Ecto neural progenitor cell (in vitro differentiated cells): ENCODE results near the gene GAB3.

Experiments used
- DNase-seq: peaks from one replicate; pipeline ENCODE4 v3.0.0-alpha.2; 2018; ENCODE audit warnings: low spot score

GAB3 gene

DNA sequence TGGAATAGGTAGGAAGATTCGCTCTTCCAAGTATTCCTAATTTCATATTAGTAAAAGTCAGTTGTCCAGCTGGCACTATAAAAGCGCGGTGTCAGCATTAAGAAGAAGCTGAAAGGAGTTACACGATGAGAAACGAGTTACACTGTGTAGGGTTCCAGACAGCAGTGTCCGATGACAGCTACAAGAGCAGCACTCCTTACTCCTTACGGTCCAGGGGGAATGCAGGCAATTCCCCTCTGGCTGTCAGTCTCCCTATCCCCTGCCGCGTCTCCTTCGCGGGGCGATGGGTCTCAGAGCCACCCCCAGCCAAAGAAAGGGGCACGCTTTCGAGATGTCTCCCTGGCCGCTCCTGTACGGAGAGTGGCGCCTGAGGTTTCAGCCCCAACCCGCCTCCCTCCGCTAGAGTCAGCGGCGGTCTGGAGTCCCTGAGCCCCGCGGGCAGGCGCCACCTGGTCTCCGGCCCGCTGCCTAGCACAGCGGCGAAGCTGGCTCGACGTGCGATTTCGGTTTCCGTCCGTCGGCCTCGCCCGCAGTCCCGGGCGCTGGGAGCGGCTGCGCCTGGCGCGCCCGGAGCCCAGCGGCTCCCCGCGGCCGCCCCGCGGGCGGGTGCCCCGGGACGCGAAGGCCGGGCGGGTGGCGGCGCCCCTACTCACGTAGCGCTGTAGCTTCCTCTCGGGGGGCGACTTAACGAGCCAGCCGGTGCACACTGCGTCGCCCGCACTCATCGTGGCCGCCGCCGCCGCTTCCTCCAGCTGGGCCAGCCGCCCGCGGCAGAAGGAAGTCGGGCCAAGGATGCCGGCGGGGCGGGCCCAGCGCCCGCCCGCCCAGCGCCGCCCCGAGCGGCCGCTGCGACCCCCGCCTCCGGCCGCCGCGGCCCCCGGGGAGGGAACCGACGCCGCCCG is at the start of gene GAB3:
Gene GAB3, minus strand, starts transcription at position 777 of the 902 bp plus-strand sequence. Its CDS starts 52 bp downstream, at position 725.
- peak; percentile 55 for DNase-seq

GRCh38 chrX:154799556-154800348 is 48.9 kb upstream of the GAB3 start:
- DNase-seq = peak; percentile 59

DNA sequence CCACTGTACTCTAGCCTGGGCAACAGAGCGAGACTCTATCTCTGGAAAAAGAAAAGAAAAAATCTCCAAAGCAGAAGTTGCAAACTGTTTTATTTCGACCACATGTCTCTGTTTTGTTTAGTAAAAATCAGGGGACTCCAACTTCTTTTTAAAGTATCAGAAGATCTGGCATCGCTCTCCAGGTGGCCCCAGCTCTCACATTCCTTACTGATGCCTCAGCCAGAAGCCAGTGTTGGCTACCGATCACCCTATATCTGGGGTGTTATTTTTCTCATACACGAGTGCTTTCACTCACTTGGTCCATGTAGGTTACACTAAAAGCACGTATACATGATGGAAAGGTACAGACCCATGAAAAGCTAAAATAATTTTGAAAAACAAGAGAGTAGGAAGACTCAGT is 46.1 kb upstream of the GAB3 start:
- no peak for DNase-seq

DNA sequence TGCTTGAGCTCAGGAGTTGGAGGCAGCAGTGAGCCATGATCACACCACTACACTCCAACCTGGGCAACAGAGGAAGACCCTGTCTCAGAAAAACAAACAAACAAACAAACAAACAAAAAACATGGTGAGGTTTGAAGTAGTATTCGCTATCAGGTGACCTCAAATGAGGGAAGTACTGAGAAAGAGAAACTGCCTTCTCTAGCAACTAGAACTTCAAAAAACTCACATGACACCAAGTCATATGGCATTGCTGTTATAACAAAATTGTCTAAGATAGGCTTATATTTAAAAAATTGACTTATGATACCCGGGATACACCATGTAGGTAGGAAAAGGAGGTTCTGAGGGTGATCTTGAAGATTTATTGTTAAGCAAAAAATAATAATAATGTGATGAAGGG is 44.1 kb upstream of the GAB3 start:
- DNase-seq = no peak

DNA sequence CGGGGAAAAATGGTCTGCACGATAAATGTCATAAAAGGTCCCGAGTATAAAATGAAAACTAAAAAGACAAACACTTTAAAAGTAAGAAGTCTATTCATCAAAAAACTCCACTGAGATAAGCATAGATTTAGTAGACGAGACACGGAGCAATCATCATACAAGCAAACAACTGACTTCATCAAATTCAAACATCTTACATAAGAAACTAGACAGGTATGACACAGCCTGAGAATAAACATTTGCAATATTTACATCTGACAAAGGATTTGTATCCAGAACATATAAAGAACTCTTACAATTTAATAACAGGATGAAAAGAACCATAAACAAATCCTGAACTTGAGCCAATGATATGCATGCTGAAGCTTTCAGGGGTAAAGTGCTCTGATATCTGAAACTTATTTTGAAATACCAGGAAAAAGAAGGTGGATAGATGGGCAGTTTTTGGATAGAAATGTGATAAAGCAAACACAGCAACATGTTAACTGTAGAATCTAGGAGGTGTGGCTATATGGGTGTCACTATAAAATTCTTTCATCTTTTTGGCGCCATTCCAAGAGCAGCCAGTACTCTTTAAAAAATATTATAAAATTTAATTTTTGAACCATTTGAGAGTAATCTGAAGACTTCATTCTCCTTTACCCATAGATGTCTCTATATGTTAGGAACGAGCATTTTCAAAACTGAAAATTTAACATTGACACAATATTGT is 42.4 kb upstream of the GAB3 start:
- DNase-seq = no peak

- DNase-seq = no peak
These were observed 41.1 kb upstream of the GAB3 start for GRCh38 chrX:154791939-154792338.

DNA sequence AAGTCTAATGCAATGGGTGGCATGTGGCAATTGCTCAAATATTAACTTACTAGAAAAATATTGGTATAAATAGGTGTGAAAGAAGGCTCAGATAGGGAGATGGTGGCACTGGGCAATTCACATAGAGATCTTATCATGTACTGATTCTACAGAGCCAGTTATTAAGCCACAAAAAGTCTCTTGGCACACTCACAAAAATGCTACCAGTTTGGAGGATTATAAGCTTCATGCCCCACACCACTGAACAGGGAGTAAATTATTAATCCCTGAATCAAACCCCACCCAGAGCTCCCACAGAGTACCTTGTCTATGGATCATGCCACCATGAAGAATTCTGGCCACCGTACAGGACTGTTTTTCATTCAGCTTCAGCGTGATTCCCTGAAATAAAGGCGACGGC is 40.6 kb upstream of the GAB3 start:
- DNase-seq = no peak

DNA sequence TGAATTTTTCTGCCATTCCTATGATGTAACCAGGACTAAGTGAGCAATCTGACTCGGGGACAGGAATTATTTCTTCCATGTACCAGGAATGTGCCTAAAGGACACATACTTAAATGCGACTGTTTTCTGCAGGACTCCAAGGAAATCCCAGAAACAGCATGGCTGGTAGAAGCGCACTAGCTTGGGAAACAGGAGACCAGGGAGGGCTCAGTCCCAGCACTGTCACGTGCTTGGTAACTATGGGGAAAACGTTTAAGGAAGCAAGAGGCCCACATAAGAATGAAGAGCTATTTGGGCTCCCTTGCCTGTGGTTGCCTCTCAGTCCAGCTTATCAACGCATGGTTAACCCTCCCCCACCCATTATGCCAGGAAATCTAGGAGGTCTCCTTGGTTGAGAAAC is 34.8 kb upstream of the GAB3 start:
- DNase-seq = no peak

- DNase-seq = no peak
These were observed 33.5 kb upstream of the GAB3 start for GRCh38 chrX:154784149-154784995.

DNA sequence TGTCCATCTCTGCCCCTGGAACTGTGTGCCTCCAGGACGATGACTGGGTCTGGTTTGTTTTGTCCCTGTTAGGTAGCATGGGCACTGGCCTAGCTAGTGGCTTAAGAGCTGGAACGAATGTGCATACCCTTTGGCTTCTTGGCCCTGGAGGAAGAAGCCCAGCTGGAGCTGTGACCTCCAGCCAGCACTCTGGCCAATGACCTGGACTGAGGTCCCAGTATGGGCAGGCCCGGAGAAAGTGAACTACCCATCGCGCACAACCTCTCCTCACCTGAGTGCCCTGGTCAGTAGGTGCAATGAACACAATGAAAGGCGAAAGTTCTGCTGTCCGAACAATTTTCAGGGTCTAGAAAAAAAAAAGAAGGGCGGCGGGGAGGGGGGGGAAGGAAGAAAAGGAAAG is 30.1 kb upstream of the GAB3 start:
- DNase-seq = no peak

DNA sequence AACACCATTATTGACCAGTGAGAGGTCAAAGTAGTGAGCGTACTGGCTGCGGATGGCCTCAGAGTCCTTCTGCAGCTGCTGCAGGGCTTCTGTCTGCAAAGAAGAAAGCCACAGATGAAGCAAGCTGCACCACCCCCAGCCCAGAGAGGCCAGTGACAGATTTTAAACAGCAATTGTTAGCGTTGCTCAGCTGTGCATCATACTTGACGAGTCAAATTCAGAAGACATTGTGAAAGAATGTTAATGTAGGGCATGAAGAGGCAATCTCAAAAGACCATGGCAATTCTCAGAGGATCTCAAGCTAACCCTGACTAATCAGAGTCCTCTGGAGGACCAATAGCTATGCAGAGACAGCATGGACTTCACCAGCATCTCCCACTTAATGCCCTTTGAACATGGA is 28.4 kb upstream of the GAB3 start:
- no peak for DNase-seq

DNA sequence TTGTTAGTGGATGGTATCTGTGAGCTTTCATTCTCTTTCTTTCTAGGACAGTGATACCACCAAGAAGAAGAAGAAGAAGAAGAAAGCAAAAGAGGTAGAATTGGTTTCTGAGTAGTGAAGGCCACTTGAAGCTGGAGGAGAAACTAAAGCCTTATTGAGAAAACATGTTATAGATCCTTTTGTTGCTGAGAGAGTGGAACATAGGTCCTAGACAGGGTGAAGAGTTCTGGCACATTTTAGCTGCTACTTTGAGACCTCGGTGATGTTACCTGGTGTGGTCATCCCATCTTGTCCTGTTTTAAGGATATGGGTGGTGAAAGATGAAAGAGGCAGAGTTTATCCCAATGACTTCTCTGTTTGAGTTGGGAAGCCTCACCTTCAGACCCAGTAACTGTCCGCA is 25.9 kb upstream of the GAB3 start:
- no peak for DNase-seq

DNA sequence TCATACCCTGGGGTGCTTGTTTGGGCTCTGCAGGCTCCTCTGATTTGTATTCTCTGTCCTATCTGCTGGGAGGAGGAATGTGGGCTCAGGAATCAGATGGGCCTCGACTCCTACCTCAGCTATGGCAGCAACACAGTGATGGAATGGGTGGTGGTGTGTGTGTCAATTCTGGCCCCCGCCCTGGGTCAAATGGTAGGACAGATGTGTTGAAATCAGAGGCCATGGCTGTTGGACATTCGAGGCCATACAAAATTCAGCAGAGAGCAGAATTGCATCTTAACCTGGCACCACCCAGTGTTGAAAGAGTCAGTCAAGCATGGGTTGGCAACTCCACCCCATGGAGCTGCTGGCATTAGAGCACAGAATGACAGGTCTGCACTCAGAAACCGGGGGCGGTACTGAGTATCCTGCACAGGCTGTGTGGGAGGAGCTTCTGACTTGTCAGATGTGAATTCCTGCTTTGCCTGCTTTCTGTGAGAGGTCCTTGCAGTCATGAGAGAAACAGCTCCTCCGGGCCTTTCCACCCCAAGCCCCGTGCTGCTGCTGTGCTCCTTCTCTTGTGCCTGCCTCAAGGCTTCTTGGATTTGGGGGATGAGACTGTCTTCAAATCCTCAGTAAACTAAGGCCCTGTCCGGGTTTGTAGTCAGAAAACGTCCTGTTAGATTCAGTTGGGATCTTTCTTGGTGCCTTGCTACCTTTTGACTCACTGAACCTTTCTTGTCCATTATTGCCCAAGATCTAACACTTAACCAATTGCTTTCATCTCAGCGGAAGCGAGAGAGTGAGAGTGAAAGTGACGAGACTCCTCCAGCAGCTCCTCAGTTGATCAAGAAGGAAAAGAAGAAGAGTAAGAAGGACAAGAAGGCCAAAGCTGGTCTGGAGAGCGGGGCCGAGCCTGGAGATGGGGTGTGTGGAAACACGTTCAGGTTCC is 24.8 kb upstream of the GAB3 start:
- DNase-seq = no peak

- no peak for DNase-seq
These were observed 23.7 kb upstream of the GAB3 start for GRCh38 chrX:154774622-154775021.

- peak; percentile 94 for DNase-seq
These were observed 11.8 kb upstream of the GAB3 start, which contains the start of gene DKC1 for GRCh38 chrX:154762537-154763296. Gene DKC1 (plus strand): TSS chrX:154762864. CDS start chrX:154762966, 102 bp downstream.

GRCh38 chrX:154761977-154762536 is 11.2 kb upstream of the GAB3 start:
- no peak for DNase-seq

DNA sequence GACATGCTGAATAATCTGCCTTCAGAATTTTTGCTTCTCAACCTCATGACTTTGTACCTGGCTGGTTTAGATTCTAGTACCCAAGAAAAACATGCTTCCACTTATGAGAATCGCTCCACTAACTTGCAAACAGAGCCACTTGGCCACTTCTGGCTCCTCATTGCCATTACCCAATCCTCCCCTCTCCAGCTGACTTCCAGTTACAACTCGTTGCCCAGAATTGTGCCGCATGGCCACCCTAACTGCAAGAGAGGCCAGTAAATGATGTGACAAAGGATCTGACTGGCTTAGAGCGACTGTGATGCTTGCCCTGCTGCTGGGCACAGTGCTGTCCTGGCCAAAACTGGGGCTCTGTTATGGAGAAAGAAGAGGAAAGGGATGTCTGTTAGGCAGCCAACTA is 7.8 kb upstream of the GAB3 start:
- DNase-seq = no peak

DNA sequence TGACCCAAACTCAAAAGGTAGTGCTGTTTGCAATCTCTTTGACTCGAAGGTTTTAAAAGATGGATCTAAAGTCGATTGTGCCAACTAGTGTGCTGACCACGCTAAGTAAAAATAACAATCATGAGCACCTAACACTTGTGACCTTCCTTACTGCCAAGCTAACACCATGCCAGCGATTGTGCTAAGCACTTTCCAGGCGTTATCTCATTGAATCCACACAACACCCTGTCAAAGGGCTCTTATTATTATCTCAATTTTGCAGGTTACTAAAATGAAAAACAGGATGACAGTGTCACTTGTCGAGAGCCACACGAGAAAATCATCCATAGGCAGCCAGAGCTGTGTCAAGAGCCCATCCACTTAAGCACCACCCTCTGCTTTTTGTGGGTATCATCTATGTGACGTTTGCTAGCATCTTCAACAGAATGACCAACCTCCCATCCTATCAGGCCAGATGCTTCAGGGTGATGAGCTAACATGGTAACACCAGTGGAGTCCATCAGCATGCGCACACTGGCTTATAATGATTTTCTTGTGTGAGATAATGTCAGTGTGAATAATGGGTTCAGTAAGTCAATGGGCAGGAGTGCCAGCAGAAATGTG is 893 bp upstream of the GAB3 start:
- DNase-seq = no peak

GRCh38 chrX:154751203-154751668 is 359 bp upstream of the GAB3 start:
- no peak for DNase-seq
